Fibroblast of lung (primary cell): ENCODE results near the gene EMX2. TPM values are rescaled to one million over a fixed set of nuclear protein-coding genes. Genes with fewer than 3 reads are reported as not detected.

Source experiments
- DNase-seq, 2 donors: peaks; one replicate each; pipeline versions ENCODE4 v3.0.0 to v3.0.0-alpha.2; 2010; ENCODE audit warnings: low read depth in 2 of 2
- H2AFZ ChIP-seq: 2 replicates; pipeline ENCODE4 v1.5.1; 2012; ENCODE audit warnings: low read length, control low read depth, inconsistent platforms
- H3K27ac ChIP-seq: 2 replicates; pipeline ENCODE4 v1.5.1; 2011; ENCODE audit warnings: low read length, control low read depth; ENCODE audit not compliant: insufficient read depth
- H3K27me3 ChIP-seq: 2 replicates; pipeline ENCODE4 v1.5.1; 2011; ENCODE audit warnings: mild to moderate bottlenecking, low read length; ENCODE audit not compliant: control insufficient read depth, insufficient read depth
- H3K36me3 ChIP-seq: 2 replicates; pipeline ENCODE4 v1.5.1; 2011; ENCODE audit warnings: low read length; ENCODE audit not compliant: control insufficient read depth, insufficient read depth
- H3K4me1 ChIP-seq: 2 replicates; pipeline ENCODE4 v1.5.1; 2011; ENCODE audit warnings: low read length; ENCODE audit not compliant: control insufficient read depth, insufficient read depth; ENCODE audit errors: extremely low read depth
- H3K4me2 ChIP-seq: 2 replicates; pipeline ENCODE4 v1.5.1; 2011; ENCODE audit warnings: low read length, control low read depth; ENCODE audit not compliant: insufficient read depth; ENCODE audit errors: extremely low read depth
- H3K4me3 ChIP-seq, 4 experiments: fragments of 200-600 bp in 1 of 4; sonication (generic) in 1 of 4; replicated peaks in 1 of 4; 2 replicates each; pipeline ENCODE4 v1.5.1; 2011 to 2016; ENCODE audit warnings: low read length in 4 of 4, low read depth in 3 of 4, mild to moderate bottlenecking in 3 of 4, control low read depth in 2 of 4, inconsistent platforms in 1 of 4, mixed read lengths in 1 of 4; ENCODE audit not compliant: insufficient read depth in 1 of 4; ENCODE audit errors: control extremely low read depth in 1 of 4
- H3K79me2 ChIP-seq: 2 replicates; pipeline ENCODE4 v1.5.1; 2012; ENCODE audit warnings: mild to moderate bottlenecking, low read length, inconsistent platforms; ENCODE audit not compliant: control insufficient read depth, insufficient read depth
- H3K9ac ChIP-seq: 2 replicates; pipeline ENCODE4 v1.5.1; 2011; ENCODE audit warnings: mild to moderate bottlenecking, low read length, control low read depth; ENCODE audit not compliant: insufficient read depth
- H3K9me3 ChIP-seq: 2 replicates; pipeline ENCODE4 v1.5.1; 2012; ENCODE audit warnings: low read depth, low read length; ENCODE audit not compliant: control insufficient read depth, insufficient read depth
- H4K20me1 ChIP-seq: 2 replicates; pipeline ENCODE4 v1.5.1; 2011; ENCODE audit warnings: low read length; ENCODE audit not compliant: control insufficient read depth, insufficient read depth; ENCODE audit errors: extremely low read depth
- EZH2 ChIP-seq: IDR thresholded peaks from 2 replicates; pipeline ENCODE4 v1.5.1; 2012; ENCODE audit warnings: low read length, control low read depth, mild to moderate bottlenecking; ENCODE audit errors: missing control alignments
- polyA plus RNA-seq, 2 donors: library from polyadenylated mRNA; depleted of rRNA in 1 of 2; stranded (reverse) in 1 of 2; unstranded in 1 of 2; fragments of >200 nt; gene quantifications; 2 replicates each; pipeline ENCODE4 v1.2.1, GENCODE V29; 2011 to 2012; ENCODE audit warnings: missing spikeins in 1 of 2
- total RNA-seq: library from RNA; depleted of rRNA; stranded (reverse); fragments of >200 nt; gene quantifications from 2 replicates; pipeline ENCODE4 v1.2.1, GENCODE V29; 2014
- TF ChIP-seq, protein P1 (sequence below), 2 donors: IDR thresholded peaks in 1 of 2; conservative IDR thresholded peaks in 1 of 2; 1 replicate in 1 of 2; 2 replicates in 1 of 2; pipeline ENCODE4 v1.5.1; 2011 to 2012; ENCODE audit warnings: low read length in 2 of 2, control low read depth in 1 of 2, inconsistent platforms in 1 of 2, low read depth in 1 of 2, mild to moderate bottlenecking in 1 of 2

EMX2 gene
- total and polyA plus RNA-seq, 2 donors (not counting 1 experiment from before 2014, with no cell fraction given), result not detected

GRCh38 chr10:117540640-117541404 is 1.7 kb upstream of the EMX2 start:
- no peaks in the 10 kb centered on the region for H3K4me1 ChIP-seq
- no peak overlapping the region for H3K27ac ChIP-seq
- no peak overlapping the region for H3K4me2 ChIP-seq
- no peaks in the 10 kb centered on the region for H3K36me3 ChIP-seq
- no peaks in the 10 kb centered on the region for H3K79me2 ChIP-seq
- H3K27me3 ChIP-seq, result peaks cover 76% of the 10 kb centered on the region
- no peaks in the 10 kb centered on the region for H4K20me1 ChIP-seq
- H2AFZ ChIP-seq, result no peak overlapping the region
- no peak overlapping the region for H3K4me3 ChIP-seq
- no peak for DNase-seq
- H3K9me3 ChIP-seq, result no peaks in the 10 kb centered on the region
- TF ChIP-seq, protein P1, sequence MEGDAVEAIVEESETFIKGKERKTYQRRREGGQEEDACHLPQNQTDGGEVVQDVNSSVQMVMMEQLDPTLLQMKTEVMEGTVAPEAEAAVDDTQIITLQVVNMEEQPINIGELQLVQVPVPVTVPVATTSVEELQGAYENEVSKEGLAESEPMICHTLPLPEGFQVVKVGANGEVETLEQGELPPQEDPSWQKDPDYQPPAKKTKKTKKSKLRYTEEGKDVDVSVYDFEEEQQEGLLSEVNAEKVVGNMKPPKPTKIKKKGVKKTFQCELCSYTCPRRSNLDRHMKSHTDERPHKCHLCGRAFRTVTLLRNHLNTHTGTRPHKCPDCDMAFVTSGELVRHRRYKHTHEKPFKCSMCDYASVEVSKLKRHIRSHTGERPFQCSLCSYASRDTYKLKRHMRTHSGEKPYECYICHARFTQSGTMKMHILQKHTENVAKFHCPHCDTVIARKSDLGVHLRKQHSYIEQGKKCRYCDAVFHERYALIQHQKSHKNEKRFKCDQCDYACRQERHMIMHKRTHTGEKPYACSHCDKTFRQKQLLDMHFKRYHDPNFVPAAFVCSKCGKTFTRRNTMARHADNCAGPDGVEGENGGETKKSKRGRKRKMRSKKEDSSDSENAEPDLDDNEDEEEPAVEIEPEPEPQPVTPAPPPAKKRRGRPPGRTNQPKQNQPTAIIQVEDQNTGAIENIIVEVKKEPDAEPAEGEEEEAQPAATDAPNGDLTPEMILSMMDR (conservative IDR thresholded peaks at IDR 0.05 in 1 of 2, IDR thresholded peaks at IDR 0.05 in 1 of 2; ENCODE audit: low read depth in 1 of 2, low read length in 2 of 2), result no peak
- TF ChIP-seq EZH2, result peak; percentile 37
- no peak overlapping the region for H3K9ac ChIP-seq

GRCh38 chr10:117541405-117541908 is 1.1 kb upstream of the EMX2 start:
- Histone ChIP-seq H2AFZ (no peak overlapping the region), H3K36me3 (no peaks in the 10 kb centered on the region), H3K9ac (no peak overlapping the region), H3K4me3 (no peak overlapping the region), H3K9me3 (no peaks in the 10 kb centered on the region), H3K79me2 (no peaks in the 10 kb centered on the region), H3K27ac (no peak overlapping the region), H3K4me1 (no peaks in the 10 kb centered on the region), H4K20me1 (no peaks in the 10 kb centered on the region), H3K4me2 (no peak overlapping the region), H3K27me3 (peaks cover 76% of the 10 kb centered on the region)
- DNase-seq, result peak in 1 of 2 donors; percentile 8
- TF ChIP-seq EZH2, result no peak
- TF ChIP-seq, protein P1 (conservative IDR thresholded peaks at IDR 0.05 in 1 of 2, IDR thresholded peaks at IDR 0.05 in 1 of 2; ENCODE audit: low read depth in 1 of 2, low read length in 2 of 2), result no peak

GRCh38 chr10:117541909-117542705 is 439 bp upstream of the EMX2 start:
- Histone ChIP-seq H3K4me3 (no peak overlapping the region), H3K4me2 (no peak overlapping the region), H3K4me1 (no peaks in the 10 kb centered on the region), H3K9me3 (no peaks in the 10 kb centered on the region), H3K36me3 (no peaks in the 10 kb centered on the region), H4K20me1 (no peaks in the 10 kb centered on the region), H3K79me2 (no peaks in the 10 kb centered on the region), H3K9ac (no peak overlapping the region), H3K27ac (no peak overlapping the region), H3K27me3 (peaks cover 76% of the 10 kb centered on the region), H2AFZ (no peak overlapping the region)
- TF ChIP-seq, protein P1 (conservative IDR thresholded peaks at IDR 0.05 in 1 of 2, IDR thresholded peaks at IDR 0.05 in 1 of 2; ENCODE audit: low read depth in 1 of 2, low read length in 2 of 2), result no peak
- peak; percentile 87 for TF ChIP-seq EZH2
- DNase-seq, result peak; percentile 18 to 45
